Activated CD4-positive, alpha-beta memory T cell treated with anti-CD3 and anti-CD28 coated beads for 36 hours (primary cell): ENCODE data around the gene CTNNA2. TPM values are rescaled to one million over a fixed set of nuclear protein-coding genes. Genes with fewer than 3 reads are reported as not detected.
A peak's percentile ranks its signal among the peaks of the same experiment; 100 is the strongest.

Source experiments
- CTCF ChIA-PET: fragments of 350-600 bp; sonication (Branson Sonifier 250); formaldehyde crosslinking; loops from one replicate; lab custom pipeline; 2021; ENCODE audit warnings: antibody characterized with exemption, inconsistent platforms; lab: Charles Lee
- POLR2A ChIA-PET: fragments of 350-600 bp; sonication (Branson Sonifier 250); formaldehyde crosslinking; loops from one replicate; lab custom pipeline; 2021; ENCODE audit warnings: antibody characterized with exemption; lab: Charles Lee
- DNase-seq: peaks from one replicate; pipeline ENCODE4 v3.0.0-alpha.2; 2020
- H3K27ac Mint-ChIP-seq: one replicate; pipeline ENCODE4 v1.8.0; 2021; ENCODE audit warnings: mixed read lengths
- H3K27me3 Mint-ChIP-seq: one replicate; pipeline ENCODE4 v1.8.0; 2021; ENCODE audit warnings: mixed read lengths
- H3K36me3 Mint-ChIP-seq: one replicate; pipeline ENCODE4 v1.8.0; 2021; ENCODE audit warnings: mixed read lengths
- H3K4me1 Mint-ChIP-seq: one replicate; pipeline ENCODE4 v1.8.0; 2021; ENCODE audit warnings: low read depth, mixed read lengths
- H3K4me3 Mint-ChIP-seq: one replicate; pipeline ENCODE4 v1.8.0; 2021; ENCODE audit warnings: mild to moderate bottlenecking, mixed read lengths
- H3K9me3 Mint-ChIP-seq: one replicate; pipeline ENCODE4 v1.8.0; 2021; ENCODE audit warnings: mixed read lengths
- intact Hi-C: fragments of 100-400 bp; cut with micrococcal nuclease; formaldehyde crosslinking; loops from one replicate; pipeline ENCODE4 v1.15.1; 2023
- total RNA-seq, 2 experiments: library from RNA; stranded (reverse); gene quantifications; one replicate each; pipeline ENCODE4 v1.2.3, GENCODE V29; 2021

CTNNA2 gene
- total RNA-seq, 2 experiments from 2014 or later = not detected

DNA sequence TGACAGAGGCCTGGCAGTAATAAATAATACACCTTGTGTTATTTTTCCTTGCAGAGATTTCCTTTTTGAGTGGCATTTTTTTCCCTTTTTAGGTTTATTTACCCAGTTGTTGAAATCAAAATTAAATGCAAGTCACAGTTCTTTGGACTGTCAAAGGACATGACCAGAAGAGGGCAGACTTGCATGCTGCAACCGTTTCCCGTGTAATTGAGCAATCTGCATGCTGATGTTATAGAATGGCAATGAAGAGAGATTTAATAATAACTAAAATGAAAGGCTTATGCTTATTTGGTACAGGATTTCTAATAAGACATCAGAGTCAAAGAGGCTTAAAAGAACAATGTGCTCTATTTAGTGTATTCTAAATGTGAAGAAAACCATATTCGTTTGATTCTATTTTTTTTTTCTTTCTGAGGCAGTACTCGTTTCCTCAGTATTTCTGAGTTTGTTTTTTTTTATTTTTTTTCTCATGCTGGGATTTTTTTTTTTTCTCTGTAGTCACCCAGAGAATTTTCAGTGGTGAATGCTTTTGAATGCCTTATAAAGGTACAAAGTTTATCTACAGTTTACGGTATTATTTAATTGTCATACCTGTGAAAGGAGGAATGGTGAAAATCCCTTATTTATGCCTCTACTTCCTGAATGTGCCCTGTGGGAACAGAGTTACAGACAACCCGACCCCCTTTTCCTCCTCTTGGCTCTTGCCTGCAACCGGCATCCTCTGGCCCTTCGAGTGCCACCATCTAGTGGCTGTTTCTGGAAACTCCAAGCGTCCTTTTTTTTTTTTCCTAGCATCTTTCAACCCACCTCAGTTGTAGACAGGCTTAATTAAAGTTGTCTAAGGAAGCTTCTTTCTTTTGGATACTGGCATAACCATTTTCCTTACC, 423.2 kb downstream of the CTNNA2 start:
- H3K27me3 Mint-ChIP-seq = peaks cover 2% of the 10 kb centered on the region
- no peak overlapping the region for H3K27ac Mint-ChIP-seq
- POLR2A ChIA-PET = no interaction called here
- intact Hi-C loops = no loop called here
- CTCF ChIA-PET = no interaction called here
- no peak overlapping the region for H3K4me3 Mint-ChIP-seq
- H3K4me1 Mint-ChIP-seq = no peaks in the 10 kb centered on the region
- H3K36me3 Mint-ChIP-seq = no peaks in the 10 kb centered on the region
- no peaks in the 10 kb centered on the region for H3K9me3 Mint-ChIP-seq
- peak; percentile 13 for DNase-seq

DNA sequence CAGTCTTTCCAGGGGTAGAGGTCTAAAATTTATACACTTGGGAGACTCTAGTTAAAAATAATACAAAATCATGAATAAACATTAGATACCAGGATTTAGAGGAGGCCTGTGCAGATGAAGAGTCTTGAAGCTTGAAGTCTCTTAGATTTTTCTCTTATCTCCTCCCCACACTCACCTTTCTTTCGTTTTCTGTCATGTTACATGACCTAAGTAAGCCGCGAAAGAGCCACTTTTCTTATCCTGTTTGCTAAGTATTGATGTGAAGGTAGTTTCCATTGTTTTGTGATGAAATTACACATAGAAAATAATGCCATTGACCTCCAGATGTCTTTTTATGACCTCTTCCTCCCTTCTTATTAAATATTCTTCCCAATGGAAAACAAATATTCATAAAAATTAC, 423.9 kb downstream of the CTNNA2 start:
- CTCF ChIA-PET = no interaction called here
- Mint-ChIP-seq H3K4me3 (no peak overlapping the region), H3K9me3 (no peaks in the 10 kb centered on the region), H3K36me3 (no peaks in the 10 kb centered on the region), H3K27me3 (peaks cover 2% of the 10 kb centered on the region), H3K4me1 (no peaks in the 10 kb centered on the region), H3K27ac (no peak overlapping the region)
- intact Hi-C loops = no loop called here
- no peak for DNase-seq
- POLR2A ChIA-PET = no interaction called here

DNA sequence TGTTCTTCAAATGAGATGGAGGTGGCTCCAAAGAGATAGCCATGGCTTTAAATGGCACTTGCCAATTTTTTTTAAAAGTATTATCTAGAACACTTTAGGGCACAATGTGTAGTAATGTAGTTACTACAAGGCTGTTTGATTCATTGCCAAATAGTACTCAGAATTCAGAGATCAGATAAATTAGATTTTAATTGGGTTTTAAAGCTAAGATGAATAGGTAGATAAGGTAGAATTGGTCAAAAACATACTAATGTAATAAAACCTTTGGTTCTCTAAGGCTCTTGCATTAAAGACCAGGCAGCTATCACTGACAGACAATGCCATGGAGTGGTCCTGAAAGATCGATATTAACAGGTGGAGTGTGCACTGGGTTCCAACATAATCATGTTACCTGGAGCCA, 425.8 kb downstream of the CTNNA2 start:
- Mint-ChIP-seq H3K27ac (no peak overlapping the region), H3K9me3 (no peaks in the 10 kb centered on the region), H3K4me1 (no peaks in the 10 kb centered on the region), H3K36me3 (no peaks in the 10 kb centered on the region), H3K4me3 (no peak overlapping the region), H3K27me3 (peaks cover 2% of the 10 kb centered on the region)
- ChIA-PET CTCF (no interaction called here), POLR2A (no interaction called here)
- no peak for DNase-seq
- intact Hi-C loops = no loop called here

DNA sequence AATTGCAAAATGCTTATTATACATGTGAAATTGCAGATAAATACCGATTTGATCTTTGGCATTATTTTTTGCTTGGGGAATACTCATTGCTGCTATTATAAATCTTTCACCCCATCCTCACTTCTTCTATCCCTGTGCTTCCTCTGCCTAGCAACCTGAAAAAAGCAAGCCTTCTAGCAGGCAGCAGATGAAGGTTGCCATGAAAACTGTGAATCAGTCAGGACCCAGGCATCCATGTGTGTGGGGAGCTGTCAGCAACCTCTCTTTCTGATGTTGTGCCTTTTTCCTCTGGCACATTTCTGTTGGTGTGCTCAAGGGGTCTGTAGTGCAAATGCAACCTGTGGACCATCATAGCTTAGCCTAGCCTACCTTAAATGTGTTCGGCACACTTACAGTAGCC, 427.5 kb downstream of the CTNNA2 start:
- ChIA-PET POLR2A (no interaction called here), CTCF (no interaction called here)
- no peak overlapping the region for H3K27ac Mint-ChIP-seq
- DNase-seq = no peak
- H3K36me3 Mint-ChIP-seq = no peaks in the 10 kb centered on the region
- no peak overlapping the region for H3K4me3 Mint-ChIP-seq
- no peaks in the 10 kb centered on the region for H3K9me3 Mint-ChIP-seq
- H3K27me3 Mint-ChIP-seq = peaks cover 2% of the 10 kb centered on the region
- intact Hi-C loops = no loop called here
- H3K4me1 Mint-ChIP-seq = no peaks in the 10 kb centered on the region

DNA sequence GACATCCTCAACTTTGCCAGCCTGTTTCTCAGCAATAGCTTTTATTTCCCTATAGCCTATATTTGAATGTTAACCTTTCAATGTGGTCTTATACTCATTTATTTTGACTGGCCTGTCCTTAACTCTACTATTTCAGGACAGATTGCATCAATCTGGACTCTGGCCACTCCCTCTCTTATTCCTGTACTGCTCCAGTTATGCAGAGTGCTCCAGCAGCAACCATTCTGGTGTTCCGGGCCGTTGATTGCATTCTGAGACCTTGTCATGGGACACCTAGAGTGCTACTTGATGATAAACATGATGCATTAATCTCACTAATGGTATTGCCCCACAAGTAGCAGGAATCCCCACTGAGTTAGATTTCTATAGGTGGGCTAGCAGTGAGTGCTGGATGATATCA, 428.3 kb downstream of the CTNNA2 start:
- no peak for DNase-seq
- H3K4me3 Mint-ChIP-seq = no peak overlapping the region

DNA sequence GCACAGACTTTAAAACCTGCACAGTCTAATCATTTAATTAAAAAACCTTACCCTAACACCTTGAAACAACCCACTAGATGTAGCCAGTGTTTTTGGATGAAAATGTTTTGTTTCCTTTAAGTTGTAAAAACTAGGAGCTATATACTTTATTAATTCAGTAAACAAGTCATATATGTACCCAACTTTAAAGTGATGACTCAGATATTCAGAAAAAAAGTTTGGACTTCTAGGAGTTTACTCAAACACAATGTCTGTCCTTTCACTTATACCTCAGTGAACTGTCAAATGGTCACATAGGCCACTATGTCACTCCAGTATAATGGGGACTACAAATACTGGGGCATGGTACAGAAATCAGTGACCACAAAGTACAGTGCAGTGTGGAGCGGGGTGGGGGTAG, 431.4 kb downstream of the CTNNA2 start:
- intact Hi-C loops = no loop called here
- no peak for DNase-seq
- Mint-ChIP-seq H3K27me3 (peaks cover 2% of the 10 kb centered on the region), H3K9me3 (no peaks in the 10 kb centered on the region), H3K27ac (no peak overlapping the region), H3K36me3 (no peaks in the 10 kb centered on the region), H3K4me3 (no peak overlapping the region), H3K4me1 (no peaks in the 10 kb centered on the region)
- ChIA-PET CTCF (no interaction called here), POLR2A (no interaction called here)

More for the DNA sequence above, 428.3 kb downstream of the CTNNA2 start:
- Mint-ChIP-seq H3K36me3 (no peaks in the 10 kb centered on the region), H3K4me1 (no peaks in the 10 kb centered on the region), H3K27me3 (peaks cover 2% of the 10 kb centered on the region), H3K27ac (no peak overlapping the region), H3K9me3 (no peaks in the 10 kb centered on the region)
- intact Hi-C loops = no loop called here
- ChIA-PET CTCF (interaction anchor here (1.0 kb wide), 1 partner anchor 31 kb away, joined by 3 read pairs; no protein-coding TSS in a partner anchor), POLR2A (no interaction called here)

DNA sequence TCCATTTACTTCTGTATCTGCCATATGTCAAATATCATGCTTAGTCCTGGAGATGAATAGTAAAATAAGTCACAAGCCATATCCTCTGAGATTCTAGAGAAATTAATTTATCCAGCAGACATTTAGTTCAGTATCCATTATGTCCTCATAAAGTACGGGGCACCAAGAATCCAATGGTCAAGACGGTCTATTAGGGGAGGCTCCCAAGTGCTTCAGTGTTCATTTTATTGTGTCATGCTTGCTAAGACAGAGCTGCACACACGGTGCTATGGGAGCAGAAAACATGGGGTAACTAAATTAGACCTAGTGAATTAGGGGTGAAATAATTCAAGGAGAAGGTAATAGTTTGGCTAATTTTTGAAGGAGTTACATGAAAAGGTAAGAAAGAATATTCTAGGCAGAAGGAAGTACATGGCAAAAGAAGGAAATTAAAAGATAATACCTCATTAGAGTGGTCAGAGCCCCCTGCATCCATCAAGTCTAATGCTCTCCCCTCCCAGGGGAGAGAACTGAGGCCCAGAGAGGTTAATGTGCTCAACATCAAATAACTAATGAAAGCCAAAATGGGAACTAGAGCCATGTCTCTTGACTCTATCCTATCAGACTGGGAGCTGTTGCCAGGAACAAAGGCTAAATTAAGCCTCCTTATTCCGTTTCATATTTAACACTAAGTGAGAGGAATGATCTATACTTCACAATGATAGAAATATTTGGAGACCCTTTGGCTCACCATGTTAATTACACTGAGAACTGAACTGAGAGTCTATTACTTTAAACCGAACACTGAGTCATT, 433.0 kb downstream of the CTNNA2 start:
- no peaks in the 10 kb centered on the region for H3K9me3 Mint-ChIP-seq
- CTCF ChIA-PET = no interaction called here
- intact Hi-C loops = no loop called here
- no peaks in the 10 kb centered on the region for H3K4me1 Mint-ChIP-seq
- H3K27ac Mint-ChIP-seq = no peak overlapping the region
- H3K36me3 Mint-ChIP-seq = no peaks in the 10 kb centered on the region
- POLR2A ChIA-PET = no interaction called here
- no peak overlapping the region for H3K4me3 Mint-ChIP-seq
- no peaks in the 10 kb centered on the region for H3K27me3 Mint-ChIP-seq
- no peak for DNase-seq

DNA sequence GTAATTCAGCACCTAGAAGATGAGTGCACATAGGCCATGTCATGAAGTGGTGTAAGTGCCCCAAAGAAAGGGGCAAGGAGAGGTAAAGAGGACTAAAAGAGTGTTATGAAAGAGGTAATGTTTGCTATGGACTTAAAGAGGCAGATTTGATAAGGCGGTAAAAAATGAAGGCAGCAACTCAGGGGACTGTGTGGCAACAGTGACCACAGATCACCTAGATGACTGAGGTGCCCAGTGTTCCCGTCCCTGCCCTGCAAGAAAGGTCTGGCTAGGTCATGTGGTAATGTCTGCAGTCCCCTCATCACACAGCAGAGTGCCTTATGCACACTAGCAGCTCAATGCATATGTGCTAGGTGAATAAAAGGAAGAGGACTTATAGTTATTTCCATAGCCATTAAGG, 434.9 kb downstream of the CTNNA2 start:
- no peaks in the 10 kb centered on the region for H3K4me1 Mint-ChIP-seq
- no peak overlapping the region for H3K4me3 Mint-ChIP-seq
- no peak for DNase-seq
- no peak overlapping the region for H3K27ac Mint-ChIP-seq
- POLR2A ChIA-PET = no interaction called here
- H3K36me3 Mint-ChIP-seq = no peaks in the 10 kb centered on the region
- intact Hi-C loops = no loop called here
- no peaks in the 10 kb centered on the region for H3K27me3 Mint-ChIP-seq
- H3K9me3 Mint-ChIP-seq = no peaks in the 10 kb centered on the region
- CTCF ChIA-PET = no interaction called here

DNA sequence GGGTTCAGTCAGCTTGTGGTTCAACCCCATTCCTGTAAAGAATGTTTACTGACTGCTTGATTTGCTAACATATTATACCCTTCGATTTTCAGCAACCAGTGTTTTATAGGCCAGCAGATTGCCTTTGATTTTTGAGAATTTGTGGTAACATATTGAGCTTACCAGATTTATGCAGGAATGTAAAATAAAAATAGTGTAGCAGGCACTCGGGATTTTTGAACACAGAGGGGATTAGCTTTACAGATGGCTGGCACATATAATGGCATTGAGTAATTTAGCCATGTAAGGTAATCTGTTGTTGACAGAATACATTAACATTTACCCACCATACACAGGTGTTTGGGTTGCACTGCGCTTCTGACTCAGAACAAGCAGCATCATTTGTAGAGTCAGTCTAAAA, 437.7 kb downstream of the CTNNA2 start:
- Mint-ChIP-seq H3K4me3 (no peak overlapping the region), H3K36me3 (no peaks in the 10 kb centered on the region), H3K27me3 (no peaks in the 10 kb centered on the region), H3K4me1 (no peaks in the 10 kb centered on the region), H3K9me3 (no peaks in the 10 kb centered on the region), H3K27ac (no peak overlapping the region)
- POLR2A ChIA-PET = no interaction called here
- intact Hi-C loops = no loop called here
- CTCF ChIA-PET = no interaction called here
- DNase-seq = no peak

DNA sequence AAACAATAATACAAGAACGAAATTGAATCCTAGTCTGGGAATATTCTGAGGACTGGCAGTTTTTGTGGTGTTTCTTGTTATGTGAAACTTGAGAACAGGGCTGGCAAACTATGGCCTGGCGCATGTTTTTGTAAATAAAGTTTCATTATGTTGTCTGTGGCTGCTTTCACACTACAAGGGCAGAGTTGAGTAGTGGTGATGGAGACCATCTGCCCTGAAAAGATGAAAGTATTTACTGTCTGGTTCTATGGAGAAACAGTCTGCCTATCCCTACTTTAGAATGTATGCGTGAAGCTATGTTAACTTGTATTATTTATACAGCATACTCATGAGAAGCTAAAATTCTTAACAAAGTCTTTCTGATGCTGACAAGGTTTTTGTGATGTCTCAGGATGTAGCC, 439.8 kb downstream of the CTNNA2 start:
- Mint-ChIP-seq H3K4me3 (no peak overlapping the region), H3K36me3 (no peaks in the 10 kb centered on the region), H3K9me3 (no peaks in the 10 kb centered on the region), H3K4me1 (no peaks in the 10 kb centered on the region), H3K27ac (no peak overlapping the region), H3K27me3 (no peaks in the 10 kb centered on the region)
- POLR2A ChIA-PET = no interaction called here
- intact Hi-C loops = no loop called here
- DNase-seq = no peak
- CTCF ChIA-PET = no interaction called here

DNA sequence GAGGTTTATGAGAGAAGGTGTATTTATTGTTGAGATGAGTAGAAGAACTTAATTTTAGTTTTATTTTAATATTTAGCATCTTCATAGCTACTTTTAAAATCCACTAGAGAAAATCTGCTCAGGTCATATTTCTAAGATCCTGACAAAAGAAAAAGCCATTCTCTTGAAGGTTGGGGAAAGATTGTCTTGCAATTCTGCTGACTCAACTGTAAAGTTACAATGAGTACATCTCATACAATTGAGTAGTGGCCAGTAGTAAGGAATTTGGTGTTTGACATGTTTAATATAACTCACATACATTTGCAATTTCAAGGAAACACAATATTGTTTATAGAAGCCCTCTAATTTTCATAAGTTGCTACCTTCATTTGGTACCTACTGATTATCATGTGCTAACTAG, 447.2 kb downstream of the CTNNA2 start:
- no peak overlapping the region for H3K27ac Mint-ChIP-seq
- no peak for DNase-seq
- H3K27me3 Mint-ChIP-seq = no peaks in the 10 kb centered on the region
- intact Hi-C loops = no loop called here
- CTCF ChIA-PET = no interaction called here
- H3K9me3 Mint-ChIP-seq = peaks cover 9% of the 10 kb centered on the region
- H3K4me1 Mint-ChIP-seq = no peaks in the 10 kb centered on the region
- H3K4me3 Mint-ChIP-seq = no peak overlapping the region
- no peaks in the 10 kb centered on the region for H3K36me3 Mint-ChIP-seq
- POLR2A ChIA-PET = no interaction called here

DNA sequence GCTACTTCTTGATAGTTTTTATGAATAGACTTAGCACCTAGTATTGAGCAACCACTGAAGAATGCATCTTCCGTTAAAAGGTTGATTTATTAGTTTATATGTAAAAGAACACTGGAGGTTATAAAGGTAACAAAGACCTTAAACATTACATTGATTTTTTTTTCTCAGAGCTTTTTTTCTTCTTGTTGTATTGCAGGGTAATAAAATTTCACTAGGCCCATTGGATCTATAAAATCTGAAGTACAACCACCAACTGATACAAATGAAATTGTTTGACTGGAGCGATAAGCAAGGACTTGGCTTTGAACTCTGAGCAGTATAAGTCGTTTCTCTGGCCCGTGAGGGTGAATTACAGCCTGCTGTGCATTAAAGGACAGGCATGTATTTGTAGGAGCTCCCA, 447.7 kb downstream of the CTNNA2 start:
- intact Hi-C loops = no loop called here
- no peaks in the 10 kb centered on the region for H3K27me3 Mint-ChIP-seq
- ChIA-PET CTCF (no interaction called here), POLR2A (no interaction called here)
- H3K4me3 Mint-ChIP-seq = no peak overlapping the region
- H3K9me3 Mint-ChIP-seq = peaks cover 9% of the 10 kb centered on the region
- H3K36me3 Mint-ChIP-seq = no peaks in the 10 kb centered on the region
- no peak overlapping the region for H3K27ac Mint-ChIP-seq
- no peak for DNase-seq
- H3K4me1 Mint-ChIP-seq = no peaks in the 10 kb centered on the region
